Renal cortical epithelial cell (primary cell): Measurements from ENCODE around the gene ELP5. TPM values are rescaled to one million over a fixed set of nuclear protein-coding genes. Genes with fewer than 3 reads are reported as not detected.
"Not testable (repeated sequence)": the region's sequence is repeated elsewhere in the genome, so short reads cannot be mapped to it uniquely, and the experiment has no call there.

Experiments
- DNase-seq: peaks from one replicate; pipeline ENCODE4 v3.0.0-alpha.2; 2011; ENCODE audit warnings: low read depth
- total RNA-seq: library from RNA; depleted of rRNA; stranded (reverse); fragments of >200 nt; gene quantifications from 2 replicates; pipeline ENCODE4 v1.2.3, GENCODE V29; 2014

The ELP5 gene
- total RNA-seq, 1 donor from 2014 or later: 22.1 TPM

DNA sequence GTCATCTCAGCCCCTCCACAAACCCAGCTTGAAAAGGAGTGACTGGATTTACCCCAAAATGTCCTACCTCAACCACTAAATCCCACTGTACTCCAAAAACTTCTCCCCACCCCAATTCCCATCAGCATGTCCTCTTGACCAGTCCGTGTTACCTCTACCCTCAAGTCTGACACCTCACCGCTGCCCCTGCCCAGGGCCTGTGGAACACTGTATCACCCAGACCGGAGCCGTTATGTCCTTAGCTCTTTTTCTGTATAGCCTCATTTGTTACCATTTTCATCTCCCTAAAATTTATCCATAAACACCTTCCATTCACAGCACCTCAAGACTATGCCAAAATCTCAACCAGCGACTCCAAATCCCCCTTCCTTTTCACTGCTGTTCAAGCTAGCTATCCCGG lies 15.2 kb upstream of the ELP5 start:
- no peak for DNase-seq

GRCh38 chr17:7237266-7237760 lies 14.7 kb upstream of the ELP5 start:
- DNase-seq: no peak

DNA sequence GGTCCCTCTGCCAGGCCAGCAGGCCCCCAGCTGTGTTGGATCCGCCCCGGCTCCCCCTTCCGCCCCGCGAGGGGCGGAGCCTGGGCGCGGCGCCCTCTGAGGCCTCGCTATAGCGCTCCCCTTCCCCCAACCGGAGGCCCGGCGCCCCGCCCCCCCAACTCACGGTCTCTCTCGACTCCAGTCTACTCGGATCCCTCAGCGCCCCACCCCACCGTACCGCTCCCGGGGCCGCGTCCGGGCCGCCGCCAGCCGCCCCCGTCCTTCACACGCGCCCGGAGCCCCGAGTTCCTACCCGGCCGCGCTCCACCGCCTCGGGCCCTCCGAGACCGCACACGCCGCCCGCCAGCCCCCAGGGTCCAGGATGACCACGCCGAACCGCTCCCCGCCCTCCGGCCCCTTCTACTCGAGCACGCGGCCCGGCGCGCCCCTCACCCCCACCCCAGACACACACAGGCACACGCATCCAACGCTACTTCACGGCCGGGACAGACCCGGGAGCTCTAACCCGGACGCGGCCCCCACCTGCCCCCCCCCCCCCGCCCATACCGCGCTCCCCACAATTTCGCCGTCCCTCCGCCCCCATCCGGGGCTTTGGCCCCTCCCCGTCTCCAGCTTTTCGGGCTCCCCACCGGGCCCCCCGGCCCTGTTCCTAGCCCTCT lies 14.1 kb upstream of the ELP5 start:
- DNase-seq: no peak

DNA sequence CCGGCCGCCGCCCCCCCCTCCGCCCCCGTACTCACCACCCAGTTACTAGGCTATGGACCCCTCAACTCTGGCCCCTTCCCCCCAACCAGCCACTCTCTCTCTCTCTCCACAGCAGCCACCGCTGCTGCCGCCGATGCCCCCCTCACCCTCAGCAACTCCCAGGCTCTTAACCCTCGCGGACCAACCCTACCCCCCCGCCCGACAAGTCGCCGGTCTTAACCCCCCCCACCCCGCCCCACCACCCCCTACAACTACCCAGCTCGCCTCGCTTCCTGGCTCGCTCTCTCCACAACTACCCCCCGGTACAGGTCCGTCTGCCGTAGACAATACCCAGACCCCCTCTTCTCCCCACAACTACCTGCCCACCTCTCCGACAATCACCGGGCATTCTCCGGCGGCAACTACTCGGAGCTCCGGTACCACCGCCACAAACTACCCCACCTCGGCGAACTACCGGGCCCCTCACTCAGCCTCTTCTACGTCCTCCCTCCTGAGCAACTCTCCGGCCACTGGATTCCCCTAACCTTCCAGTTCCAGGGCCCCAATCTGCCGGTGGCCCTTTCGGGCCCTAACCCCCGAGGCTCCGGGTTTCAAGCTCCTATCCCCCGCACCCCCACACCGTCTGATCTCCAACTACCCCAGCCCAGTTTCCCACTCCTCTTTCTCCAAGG lies 13.5 kb upstream of the ELP5 start:
- DNase-seq: no peak

DNA sequence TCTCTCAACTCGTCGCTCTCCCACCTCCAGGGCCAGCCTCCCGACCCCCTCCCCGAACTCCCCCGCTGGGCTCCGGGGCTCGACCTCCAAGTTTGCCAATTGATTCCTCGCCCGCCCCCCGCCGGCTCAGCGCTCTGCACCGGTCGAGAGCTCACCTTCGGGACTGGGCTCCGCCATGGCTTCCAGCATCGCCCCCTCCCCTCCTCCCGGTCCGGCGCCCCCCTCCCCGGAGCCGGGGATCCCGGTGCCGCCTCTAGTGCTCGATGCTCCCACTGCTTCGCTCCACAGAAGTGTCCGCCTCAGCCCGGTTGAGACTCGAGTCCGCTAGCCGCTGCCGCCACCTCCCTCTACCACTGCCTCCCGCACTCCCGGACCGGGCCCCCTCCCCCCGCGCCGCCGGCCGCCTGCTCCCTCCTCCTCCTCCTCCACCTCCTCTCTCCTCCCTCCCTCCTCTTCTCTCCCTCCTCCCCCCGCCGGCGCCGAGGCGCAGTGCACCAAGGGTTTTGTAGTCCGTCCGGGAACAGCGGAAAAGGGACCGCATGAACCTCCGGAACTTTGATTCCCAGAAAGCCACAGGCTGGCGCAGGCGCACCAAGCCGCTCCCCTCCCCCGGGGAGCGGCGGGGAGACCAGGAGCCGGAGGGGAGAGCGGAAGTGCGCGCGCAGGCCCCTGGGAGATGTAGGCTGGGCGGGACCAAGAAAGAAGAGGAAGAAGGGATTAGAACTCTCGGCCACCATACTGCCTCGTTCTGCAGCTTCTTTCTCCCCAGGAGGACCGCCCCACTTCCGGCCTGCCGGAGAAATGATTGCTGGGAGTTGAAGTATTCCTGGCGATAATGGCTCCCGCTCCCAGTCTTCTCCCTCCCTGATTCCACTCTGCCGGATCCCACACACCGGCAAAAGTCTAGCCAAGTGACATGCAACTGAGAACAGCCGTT lies 12.7 kb upstream of the ELP5 start, which contains the start of gene PHF23:
Gene PHF23 (minus strand): TSS at position 367 of the 937 bp plus-strand sequence. CDS start 178 bp downstream, at position 189.
- peak; percentile 98 for DNase-seq

GRCh38 chr17:7240375-7240774 lies 11.6 kb upstream of the ELP5 start:
- DNase-seq: no peak

- DNase-seq: no peak
Measured at GRCh38 chr17:7241090-7241733, 10.8 kb upstream of the ELP5 start.

DNA sequence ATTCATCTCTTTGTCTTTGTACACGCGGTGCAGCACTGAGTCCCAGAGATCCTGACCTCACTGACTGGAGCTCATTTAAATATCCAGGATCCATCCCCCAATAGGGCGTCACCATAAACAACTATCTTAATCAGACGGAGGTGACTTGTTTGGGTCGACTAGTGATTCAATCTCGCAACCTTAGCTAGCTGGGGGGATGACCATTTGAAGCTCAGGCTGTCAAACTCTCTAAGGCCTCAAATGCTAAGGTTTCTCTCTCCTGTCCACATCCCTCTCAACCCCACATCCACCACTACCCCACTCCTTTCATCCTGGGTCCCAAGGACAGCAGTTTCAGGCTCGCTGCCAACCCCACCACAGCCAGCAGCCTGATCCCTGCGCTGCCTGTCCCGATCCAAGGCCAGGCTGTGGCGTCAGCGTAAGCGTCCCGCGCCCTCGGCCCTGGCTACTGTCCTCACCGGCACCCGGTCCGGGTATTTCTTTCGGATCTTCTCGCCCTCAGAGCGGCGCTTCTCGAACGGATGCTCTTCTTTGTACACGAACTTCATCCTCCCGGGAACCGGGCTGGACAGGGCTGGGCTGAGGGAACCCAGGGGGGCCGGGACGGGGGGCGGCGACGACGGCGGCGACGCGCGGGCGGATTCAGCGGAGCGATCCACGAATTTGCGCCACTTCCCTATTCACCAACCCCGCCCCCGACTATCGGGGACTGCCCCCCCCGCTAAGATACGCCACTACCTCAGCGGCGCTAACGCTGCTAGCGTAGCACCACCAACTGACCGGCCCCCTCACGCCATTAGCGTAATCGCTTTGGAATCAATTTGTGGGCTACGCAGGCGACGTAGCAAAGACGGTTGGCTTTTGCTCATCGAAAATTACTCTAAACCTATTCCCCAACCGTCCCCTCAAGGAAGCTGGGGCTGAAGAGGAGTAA lies 10.0 kb upstream of the ELP5 start, which contains the start of gene GABARAP:
Gene GABARAP (minus strand): TSS at position 667 of the 934 bp plus-strand sequence. CDS start 119 bp downstream, at position 548.
- peak; percentile 71 for DNase-seq

DNA sequence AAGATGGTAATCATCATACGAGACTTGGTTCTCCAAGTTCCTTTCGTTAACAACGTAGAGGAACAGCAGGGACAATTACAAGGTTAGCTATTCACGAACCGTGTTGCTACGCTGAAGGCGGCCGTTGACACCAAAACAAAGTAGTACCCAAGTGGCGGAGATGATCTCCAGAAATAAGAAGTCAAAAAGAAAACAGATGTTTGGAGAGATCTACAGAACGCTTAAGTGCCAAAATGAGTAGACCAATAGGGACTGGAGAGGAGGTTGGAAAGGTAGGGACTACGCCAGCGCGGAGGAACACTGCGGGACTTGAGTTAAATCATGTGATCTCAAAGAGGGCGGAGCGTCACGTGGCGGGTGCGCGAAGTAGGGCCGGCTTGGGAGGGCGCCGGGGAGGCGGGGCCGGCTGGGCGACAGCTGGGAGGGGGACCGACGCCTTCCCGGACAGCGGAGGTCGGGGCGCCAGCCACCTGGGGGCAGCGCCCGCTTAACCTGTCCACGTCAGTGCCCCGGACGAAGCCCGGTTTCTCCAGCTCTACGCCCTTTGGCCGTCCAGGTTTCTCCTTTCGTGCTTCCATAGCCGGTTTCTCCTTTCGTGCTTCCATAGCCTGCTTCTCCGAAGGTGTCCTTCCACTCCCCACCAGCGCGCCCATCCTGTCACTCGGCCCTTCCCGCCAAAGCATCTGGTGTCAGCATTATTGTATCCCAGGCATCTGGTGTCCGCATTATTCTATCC lies 9.1 kb upstream of the ELP5 start:
- peak; percentile 84 for DNase-seq

DNA sequence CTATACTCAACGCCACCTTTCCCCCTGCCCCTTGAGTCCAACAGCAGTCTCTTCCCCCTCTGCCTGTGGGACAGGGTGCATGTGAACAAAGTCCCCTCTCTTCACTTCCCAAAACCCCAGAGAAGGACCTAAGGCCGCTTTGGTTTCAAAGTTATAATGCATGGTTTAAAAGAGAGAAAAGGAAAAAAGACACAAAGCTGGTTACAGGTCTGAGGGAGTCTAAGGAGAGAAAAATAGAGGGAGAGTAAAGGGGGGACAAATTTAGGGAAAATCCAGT lies 8.6 kb upstream of the ELP5 start:
- DNase-seq: no peak

DNA sequence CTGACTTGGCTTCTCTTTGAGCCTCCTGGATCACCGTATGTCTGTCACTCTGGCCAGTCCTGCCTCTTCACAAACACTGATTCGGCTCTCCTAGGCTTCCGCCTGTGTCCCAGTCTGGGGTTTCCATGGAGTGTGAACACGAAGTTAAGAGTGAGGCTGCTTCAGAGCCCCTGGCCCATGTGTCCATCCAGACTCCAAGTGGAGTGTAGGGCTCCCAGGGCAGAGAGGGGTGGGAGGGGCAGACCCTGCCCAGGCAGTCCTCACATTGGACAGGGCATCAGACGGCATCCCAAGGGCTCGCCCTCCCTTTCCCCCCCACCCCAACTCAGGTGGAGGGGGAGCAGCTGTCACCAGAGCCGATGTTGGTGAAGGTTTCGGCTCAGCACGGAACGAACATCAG lies 8.2 kb upstream of the ELP5 start:
- DNase-seq: not testable (repeated sequence)

GRCh38 chr17:7246779-7247178 lies 5.2 kb upstream of the ELP5 start:
- no peak for DNase-seq

DNA sequence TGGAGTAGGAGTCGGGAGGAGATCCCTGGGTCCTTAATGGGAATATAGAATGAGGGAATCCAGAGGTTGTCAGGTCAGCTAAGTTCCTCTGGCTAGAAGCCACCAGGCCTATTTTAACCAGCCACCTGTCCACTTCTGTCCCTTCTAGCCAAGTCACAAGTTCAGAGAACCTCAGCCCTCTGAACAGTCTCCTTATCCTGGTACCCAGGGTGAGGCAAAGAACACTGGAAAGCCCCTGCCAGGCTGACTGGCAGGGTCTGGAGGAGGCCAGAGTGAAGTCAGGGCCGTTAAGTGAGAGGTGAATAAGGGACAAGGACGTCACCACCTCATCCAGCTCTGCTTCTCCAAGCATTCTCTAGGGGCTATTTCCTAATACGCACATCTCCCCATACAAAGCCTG lies 3.2 kb upstream of the ELP5 start:
- no peak for DNase-seq

DNA sequence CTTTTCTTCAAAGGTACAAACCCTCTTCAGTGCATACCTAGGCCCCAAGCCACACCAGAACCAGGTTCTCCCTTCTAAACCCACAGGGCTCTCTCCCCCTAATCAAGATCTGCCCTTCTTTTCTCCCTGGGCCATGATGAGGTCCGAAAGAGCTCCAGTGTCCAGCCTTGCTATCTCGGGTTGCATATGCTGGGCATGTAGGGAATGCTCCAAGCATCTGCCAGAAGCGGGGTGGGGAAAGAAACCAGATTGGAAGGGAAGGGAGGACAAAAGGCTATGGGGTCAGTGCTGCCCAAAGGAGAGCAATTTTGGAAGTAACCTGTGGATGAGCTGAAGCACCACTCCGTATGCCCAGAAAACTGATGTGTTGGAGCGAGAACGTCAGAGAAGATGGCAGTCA lies 2.8 kb upstream of the ELP5 start:
- DNase-seq: no peak

GRCh38 chr17:7249830-7250229 lies 2.2 kb upstream of the ELP5 start:
- DNase-seq: no peak

GRCh38 chr17:7250695-7251627 lies 1.1 kb upstream of the ELP5 start:
- DNase-seq: no peak

DNA sequence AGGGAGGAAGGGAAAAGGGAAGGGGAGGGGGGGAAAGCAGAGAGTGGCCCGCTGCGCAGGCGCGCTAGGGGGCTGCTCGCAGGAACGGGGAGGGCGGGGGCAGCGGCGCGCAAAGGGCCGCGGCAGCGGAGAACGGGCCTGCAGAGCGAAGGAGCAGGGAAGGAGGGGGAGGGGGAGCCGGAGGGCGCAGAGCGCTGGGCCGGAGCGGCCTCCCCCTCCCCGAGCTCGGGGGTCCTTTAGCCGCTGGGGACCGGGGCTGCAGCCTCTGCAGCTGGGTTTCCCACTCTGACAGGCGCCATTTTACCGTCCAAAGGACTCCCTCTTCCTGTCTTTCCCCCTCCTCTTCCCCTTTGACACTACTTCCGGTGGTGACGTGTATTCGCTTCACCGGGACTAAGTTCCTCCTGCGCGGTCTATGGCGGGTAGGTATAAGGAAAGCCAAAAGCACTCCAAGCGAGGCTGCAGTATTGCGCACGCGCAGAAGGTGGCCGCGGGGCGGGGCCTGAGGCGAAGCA lies 297 bp upstream of the ELP5 start, which contains the start of gene CTDNEP1:
Gene CTDNEP1 (minus strand): TSS at position 74 of the 515 bp plus-strand sequence. CDS start 438 bp downstream, outside the sequence.
- peak; percentile 99 for DNase-seq

GRCh38 chr17:7253082-7253481 lies 1.1 kb downstream of the ELP5 start:
- no peak for DNase-seq
